Measurements from ENCODE around the gene GRIK4.

DNA sequence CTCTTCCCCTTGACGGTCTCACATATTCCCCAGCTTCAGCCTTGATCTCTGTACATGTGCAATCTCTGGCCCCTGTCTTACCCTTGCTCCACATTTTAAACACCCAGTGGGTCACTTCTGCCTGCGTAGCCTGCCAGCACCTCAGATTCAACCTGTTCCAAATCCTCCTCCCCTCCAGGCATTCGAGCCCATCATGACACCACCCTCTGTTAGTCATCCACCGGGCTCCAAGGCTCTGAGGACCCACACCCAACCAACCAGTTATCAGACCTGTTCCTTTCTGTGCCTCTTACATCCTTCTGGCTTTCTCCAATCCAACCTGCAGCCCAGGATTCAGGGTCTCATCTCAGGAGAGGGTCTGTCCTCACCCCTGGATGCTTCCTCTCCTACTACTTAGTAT lies 392.6 kb downstream of the GRIK4 start:
- no peak for TF ChIP-seq POLR2AphosphoS5 (IDR thresholded peaks at IDR 0.05)
- no peak for TF ChIP-seq POLR2A (IDR thresholded peaks at IDR 0.05)
- TF ChIP-seq, protein P1, sequence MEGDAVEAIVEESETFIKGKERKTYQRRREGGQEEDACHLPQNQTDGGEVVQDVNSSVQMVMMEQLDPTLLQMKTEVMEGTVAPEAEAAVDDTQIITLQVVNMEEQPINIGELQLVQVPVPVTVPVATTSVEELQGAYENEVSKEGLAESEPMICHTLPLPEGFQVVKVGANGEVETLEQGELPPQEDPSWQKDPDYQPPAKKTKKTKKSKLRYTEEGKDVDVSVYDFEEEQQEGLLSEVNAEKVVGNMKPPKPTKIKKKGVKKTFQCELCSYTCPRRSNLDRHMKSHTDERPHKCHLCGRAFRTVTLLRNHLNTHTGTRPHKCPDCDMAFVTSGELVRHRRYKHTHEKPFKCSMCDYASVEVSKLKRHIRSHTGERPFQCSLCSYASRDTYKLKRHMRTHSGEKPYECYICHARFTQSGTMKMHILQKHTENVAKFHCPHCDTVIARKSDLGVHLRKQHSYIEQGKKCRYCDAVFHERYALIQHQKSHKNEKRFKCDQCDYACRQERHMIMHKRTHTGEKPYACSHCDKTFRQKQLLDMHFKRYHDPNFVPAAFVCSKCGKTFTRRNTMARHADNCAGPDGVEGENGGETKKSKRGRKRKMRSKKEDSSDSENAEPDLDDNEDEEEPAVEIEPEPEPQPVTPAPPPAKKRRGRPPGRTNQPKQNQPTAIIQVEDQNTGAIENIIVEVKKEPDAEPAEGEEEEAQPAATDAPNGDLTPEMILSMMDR (IDR thresholded peaks at IDR 0.05) = no peak
- TF ChIP-seq EP300 (IDR thresholded peaks at IDR 0.05) = no peak
